ENCODE data around the gene PRKCQ.

Gene PRKCQ

DNA sequence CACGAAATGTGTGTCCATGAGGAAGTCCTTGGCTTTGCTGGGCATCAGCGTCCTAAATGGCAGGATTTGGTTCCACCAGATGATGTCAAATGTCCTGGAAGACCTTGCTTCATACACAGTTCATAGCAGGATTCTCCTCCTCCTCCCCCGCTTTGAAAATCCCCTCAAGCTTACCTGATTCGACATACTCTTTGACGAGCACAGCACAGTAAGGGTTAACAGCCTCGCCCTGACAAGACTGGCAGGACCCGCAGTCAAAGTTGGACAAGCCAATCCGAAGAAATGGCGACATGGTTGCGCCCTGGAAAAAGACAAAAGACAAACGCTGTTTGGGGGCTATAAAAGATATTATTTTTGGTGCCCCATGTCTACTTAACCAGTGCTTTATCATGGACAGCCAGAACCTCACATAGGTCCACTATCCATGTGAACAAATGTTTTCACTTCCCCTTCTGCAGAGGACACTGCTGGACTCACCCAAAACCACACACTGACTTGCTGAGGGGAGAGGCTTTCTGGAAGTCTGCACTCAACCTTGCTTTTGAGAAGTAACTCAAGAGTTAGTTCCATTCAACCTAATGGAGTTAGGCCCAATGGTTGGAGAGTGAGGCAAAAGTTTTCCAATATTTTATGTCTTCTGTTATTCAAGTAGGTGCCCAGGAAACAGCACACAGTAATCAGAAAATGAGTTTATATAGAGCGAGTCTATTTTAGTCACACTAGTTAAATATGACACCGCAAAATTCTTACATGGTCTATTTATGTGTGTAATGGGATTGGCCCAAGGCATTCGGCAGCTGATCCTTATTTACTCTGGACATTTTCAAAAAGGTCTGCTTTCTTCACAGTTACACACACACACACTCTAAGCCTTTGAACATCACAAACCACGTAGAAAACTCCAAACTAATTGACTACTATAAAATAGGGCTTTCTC, 65.0 kb downstream of the PRKCQ start:
- no peak for ATAC-seq (ENCODE audit: low read depth)
- H3K36me3 Mint-ChIP-seq = no peaks in the 10 kb centered on the region

DNA sequence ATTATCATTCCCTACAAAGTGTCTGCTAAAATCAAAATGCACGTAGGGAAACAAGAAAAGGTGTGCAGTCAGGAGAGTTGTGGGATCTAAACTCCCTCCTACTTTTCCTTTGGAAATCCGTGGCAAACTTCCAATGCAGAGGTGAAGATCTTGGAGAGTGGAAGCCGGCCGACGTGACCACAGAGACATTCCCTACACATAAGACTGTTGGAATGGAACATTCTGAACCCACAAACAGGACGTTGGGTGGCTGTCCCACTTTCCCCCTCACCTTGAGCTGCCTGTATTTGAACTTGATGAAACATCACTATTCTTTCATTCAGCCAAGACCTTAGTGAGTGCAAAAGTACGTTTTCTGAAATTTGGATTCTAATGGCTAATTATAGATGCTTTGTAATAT, 65.9 kb downstream of the PRKCQ start:
- Mint-ChIP-seq H3K27me3 (peaks cover 10% of the 10 kb centered on the region), H3K36me3 (no peaks in the 10 kb centered on the region), H3K4me1 (no peaks in the 10 kb centered on the region), H3K9me3 (no peaks in the 10 kb centered on the region), H3K27ac (no peak overlapping the region), H3K4me3 (no peak overlapping the region)
- ATAC-seq (ENCODE audit: low read depth) = no peak
- no peak for DNase-seq (ENCODE audit: low spot score in 2 of 2)

More for the DNA sequence above, 65.0 kb downstream of the PRKCQ start:
- peaks cover 11% of the 10 kb centered on the region for H3K27me3 Mint-ChIP-seq
- no peaks in the 10 kb centered on the region for H3K4me1 Mint-ChIP-seq
- DNase-seq (ENCODE audit: low spot score in 2 of 2) = no peak
- H3K4me3 Mint-ChIP-seq = no peak overlapping the region
- no peaks in the 10 kb centered on the region for H3K9me3 Mint-ChIP-seq
- H3K27ac Mint-ChIP-seq = no peak overlapping the region

DNA sequence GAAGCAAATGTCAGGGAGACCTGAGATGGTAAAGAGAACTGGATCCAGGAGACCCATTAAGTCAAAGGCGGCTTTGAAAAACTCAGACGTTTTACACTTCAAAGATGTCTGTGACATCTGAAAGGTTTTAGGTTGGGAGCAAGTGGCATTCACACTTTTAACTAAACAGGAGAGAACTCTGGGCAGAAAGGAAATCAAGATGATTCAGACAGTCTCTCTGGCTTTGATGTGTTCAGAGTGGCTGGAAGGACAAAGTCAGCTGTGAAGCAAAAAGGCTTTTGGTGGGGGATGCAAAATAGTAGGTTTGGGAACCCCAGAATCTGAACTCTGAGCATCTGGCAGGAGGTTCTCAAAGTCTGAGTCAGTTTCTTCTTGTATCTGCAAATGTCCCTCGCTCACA, 66.6 kb downstream of the PRKCQ start:
- ATAC-seq (ENCODE audit: low read depth) = no peak
- H3K4me3 Mint-ChIP-seq = no peak overlapping the region

DNA sequence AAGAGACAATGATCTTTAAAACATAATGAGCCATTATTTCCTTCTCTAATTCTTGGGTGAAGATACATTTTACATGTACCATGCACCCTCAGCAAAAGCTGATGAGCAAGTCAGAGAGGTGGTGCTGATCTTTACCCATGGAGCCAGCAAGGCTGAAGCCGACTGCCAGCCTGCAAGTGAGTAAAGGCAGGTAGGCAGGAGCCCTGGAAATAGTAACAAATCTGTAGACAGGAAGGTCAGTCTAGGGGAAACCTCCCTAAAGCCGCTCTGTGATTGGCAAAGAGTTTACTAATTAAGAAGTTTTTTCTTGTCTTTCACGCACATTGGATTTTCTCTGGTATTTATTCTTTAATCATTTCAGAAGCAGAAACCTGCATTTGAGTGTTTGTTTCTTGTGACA, 67.9 kb downstream of the PRKCQ start:
- no peaks in the 10 kb centered on the region for H3K9me3 Mint-ChIP-seq
- H3K27me3 Mint-ChIP-seq = peaks cover 9% of the 10 kb centered on the region
- H3K27ac Mint-ChIP-seq = no peak overlapping the region
- ATAC-seq (ENCODE audit: low read depth) = no peak
- no peaks in the 10 kb centered on the region for H3K4me1 Mint-ChIP-seq
- no peak overlapping the region for H3K4me3 Mint-ChIP-seq
- no peak for DNase-seq (ENCODE audit: low spot score in 2 of 2)
- no peaks in the 10 kb centered on the region for H3K36me3 Mint-ChIP-seq

More for the DNA sequence above, 66.6 kb downstream of the PRKCQ start:
- Mint-ChIP-seq H3K27ac (no peak overlapping the region), H3K9me3 (no peaks in the 10 kb centered on the region), H3K4me1 (no peaks in the 10 kb centered on the region), H3K36me3 (no peaks in the 10 kb centered on the region), H3K27me3 (peaks cover 10% of the 10 kb centered on the region)
- DNase-seq (ENCODE audit: low spot score in 2 of 2) = no peak

DNA sequence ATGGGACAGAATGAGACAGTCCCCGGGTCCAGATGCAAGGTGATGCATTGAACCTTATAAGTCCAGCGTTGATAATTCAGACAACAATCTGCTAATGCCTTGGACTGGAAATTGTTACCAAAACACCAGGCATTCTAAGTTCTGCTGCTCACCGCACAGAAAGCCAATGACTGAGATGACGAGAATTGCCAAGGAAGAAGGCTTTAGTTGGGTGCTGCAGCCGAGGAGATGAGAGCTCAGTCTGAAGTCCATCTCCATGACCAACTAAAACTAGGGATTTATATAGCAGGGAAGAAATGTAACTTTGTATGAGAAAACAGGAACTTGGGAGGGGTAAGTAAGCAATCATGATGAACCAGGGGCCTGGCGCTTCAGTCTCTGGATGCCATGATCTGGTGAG, 68.7 kb downstream of the PRKCQ start:
- Mint-ChIP-seq H3K4me1 (no peaks in the 10 kb centered on the region), H3K27me3 (peaks cover 8% of the 10 kb centered on the region), H3K9me3 (no peaks in the 10 kb centered on the region), H3K36me3 (no peaks in the 10 kb centered on the region), H3K27ac (no peak overlapping the region), H3K4me3 (no peak overlapping the region)
- no peak for ATAC-seq (ENCODE audit: low read depth)
- no peak for DNase-seq (ENCODE audit: low spot score in 2 of 2)

DNA sequence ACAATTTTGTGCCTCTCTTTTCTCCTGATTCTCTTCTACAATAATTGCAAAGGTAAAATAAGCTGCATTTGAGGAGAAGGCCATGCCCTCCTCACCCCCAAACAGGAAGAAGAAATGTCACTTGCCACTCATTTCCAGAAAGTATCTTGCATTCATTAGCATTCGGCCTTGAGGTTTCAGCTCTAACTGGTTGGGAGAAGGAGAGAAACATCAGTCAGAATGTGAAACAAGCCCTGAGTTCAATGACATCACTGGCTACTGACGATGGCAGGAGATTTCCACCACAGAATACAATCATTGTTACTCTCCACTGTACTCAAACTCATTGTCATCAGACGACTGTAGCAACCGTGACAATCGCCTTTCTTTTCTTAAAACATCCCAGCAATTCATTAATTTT, 72.8 kb downstream of the PRKCQ start:
- H3K27me3 Mint-ChIP-seq = peaks cover 15% of the 10 kb centered on the region
- no peak for DNase-seq (ENCODE audit: low spot score in 2 of 2)
- peaks cover 2% of the 10 kb centered on the region for H3K36me3 Mint-ChIP-seq
- no peak overlapping the region for H3K4me3 Mint-ChIP-seq
- H3K27ac Mint-ChIP-seq = no peak overlapping the region
- H3K9me3 Mint-ChIP-seq = peaks cover 4% of the 10 kb centered on the region
- ATAC-seq (ENCODE audit: low read depth) = no peak
- no peaks in the 10 kb centered on the region for H3K4me1 Mint-ChIP-seq

DNA sequence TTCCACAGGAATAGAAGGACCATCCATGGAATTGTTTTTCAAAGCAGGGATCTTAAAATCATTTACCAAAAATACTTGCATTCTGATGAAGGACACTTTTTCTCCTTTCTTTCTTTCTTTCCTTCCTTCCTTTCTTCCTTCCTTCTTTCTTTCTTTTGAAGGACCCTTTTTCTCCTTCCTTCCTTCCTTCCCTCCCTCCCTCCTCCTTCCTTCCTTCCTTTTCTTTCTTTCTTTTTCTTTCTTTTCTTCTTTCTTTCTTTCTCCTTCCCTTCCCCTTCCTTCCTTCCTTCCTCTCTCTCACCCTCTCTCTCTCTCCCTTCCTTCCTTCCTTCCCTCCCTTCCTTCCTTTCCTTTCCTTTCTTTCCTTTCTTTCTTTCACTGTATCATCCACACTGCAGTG, 74.8 kb downstream of the PRKCQ start:
- peaks cover 4% of the 10 kb centered on the region for H3K9me3 Mint-ChIP-seq
- peaks cover 4% of the 10 kb centered on the region for H3K36me3 Mint-ChIP-seq

DNA sequence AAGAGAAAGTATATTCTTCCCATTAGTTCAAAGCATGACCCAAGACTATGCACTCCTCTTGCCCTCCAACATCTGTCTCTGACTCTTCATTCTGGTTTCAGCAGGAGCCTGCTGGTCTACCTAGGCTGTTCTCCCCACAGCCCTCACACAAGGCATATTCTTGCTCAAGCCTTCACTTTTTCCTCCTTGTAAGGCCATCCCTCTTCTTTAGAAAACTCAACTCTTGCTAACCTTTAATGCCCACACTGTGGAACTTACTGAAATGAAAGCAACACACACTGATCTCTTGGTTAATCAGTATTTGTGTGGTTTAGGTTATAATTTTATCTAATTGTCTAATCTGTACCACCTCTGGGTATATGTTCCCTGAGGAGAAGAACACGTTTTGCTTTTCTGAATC, 75.8 kb downstream of the PRKCQ start:
- H3K4me3 Mint-ChIP-seq = no peak overlapping the region
- no peaks in the 10 kb centered on the region for H3K4me1 Mint-ChIP-seq
- H3K27me3 Mint-ChIP-seq = peaks cover 23% of the 10 kb centered on the region

More for the DNA sequence above, 74.8 kb downstream of the PRKCQ start:
- DNase-seq (ENCODE audit: low spot score in 2 of 2) (no peak), ATAC-seq (ENCODE audit: low read depth) (no peak)
- H3K4me1 Mint-ChIP-seq = no peaks in the 10 kb centered on the region
- no peak overlapping the region for H3K4me3 Mint-ChIP-seq
- peaks cover 23% of the 10 kb centered on the region for H3K27me3 Mint-ChIP-seq
- H3K27ac Mint-ChIP-seq = no peak overlapping the region

DNA sequence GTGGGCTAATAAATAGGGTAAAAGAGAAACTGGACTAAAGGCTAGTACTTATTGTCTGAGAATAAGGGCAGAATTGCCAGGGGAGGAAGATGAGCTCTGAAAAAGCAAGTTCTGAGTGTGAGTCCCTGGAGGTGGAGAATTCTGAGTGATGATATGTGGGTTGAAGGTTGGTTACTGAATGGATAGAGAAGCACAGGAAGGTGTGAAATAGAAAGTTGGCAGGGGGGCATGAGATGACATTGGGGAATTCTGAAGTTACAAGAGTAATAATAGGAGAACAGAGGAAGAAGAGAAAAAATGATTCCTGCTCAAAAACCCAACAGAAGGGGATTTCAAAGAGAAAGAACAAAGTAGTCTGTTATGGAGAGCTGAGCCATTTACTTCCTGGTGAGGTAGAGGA, 76.9 kb downstream of the PRKCQ start:
- H3K27ac Mint-ChIP-seq = no peak overlapping the region

More for the DNA sequence above, 75.8 kb downstream of the PRKCQ start:
- ATAC-seq (ENCODE audit: low read depth) (no peak), DNase-seq (ENCODE audit: low spot score in 2 of 2) (no peak)
- Mint-ChIP-seq H3K9me3 (peaks cover 4% of the 10 kb centered on the region), H3K27ac (no peak overlapping the region), H3K36me3 (peaks cover 4% of the 10 kb centered on the region)

DNA sequence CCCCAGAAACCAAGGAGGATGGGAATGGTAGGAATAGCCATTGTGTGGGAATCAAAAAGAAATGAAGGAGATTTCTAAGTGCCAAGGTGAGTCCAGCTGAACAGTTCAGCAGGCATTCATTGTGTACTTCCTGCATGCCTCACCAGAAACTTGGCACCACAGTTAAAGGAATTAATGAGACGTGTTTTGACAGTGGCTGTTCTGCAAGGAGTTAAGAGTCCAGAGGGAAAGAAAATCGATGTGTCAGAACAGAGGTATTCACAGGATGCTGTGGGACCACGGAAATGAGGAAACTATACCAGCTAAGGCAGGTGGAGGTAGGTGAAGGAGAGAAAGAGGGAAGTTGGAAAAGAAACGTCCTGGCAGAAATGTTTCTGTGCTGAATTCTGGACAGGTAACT, 78.1 kb downstream of the PRKCQ start:
- H3K27ac Mint-ChIP-seq = no peak overlapping the region
- ATAC-seq (ENCODE audit: low read depth) (no peak), DNase-seq (ENCODE audit: low spot score in 2 of 2) (no peak)
- H3K9me3 Mint-ChIP-seq = peaks cover 4% of the 10 kb centered on the region
- H3K4me1 Mint-ChIP-seq = peaks cover 3% of the 10 kb centered on the region
- H3K36me3 Mint-ChIP-seq = peaks cover 4% of the 10 kb centered on the region
- peaks cover 26% of the 10 kb centered on the region for H3K27me3 Mint-ChIP-seq
- no peak overlapping the region for H3K4me3 Mint-ChIP-seq

More for the DNA sequence above, 76.9 kb downstream of the PRKCQ start:
- Mint-ChIP-seq H3K36me3 (peaks cover 4% of the 10 kb centered on the region), H3K4me3 (no peak overlapping the region), H3K9me3 (peaks cover 4% of the 10 kb centered on the region), H3K4me1 (peaks cover 3% of the 10 kb centered on the region), H3K27me3 (peaks cover 28% of the 10 kb centered on the region)
- no peak for DNase-seq (ENCODE audit: low spot score in 2 of 2)
- ATAC-seq (ENCODE audit: low read depth) = no peak

DNA sequence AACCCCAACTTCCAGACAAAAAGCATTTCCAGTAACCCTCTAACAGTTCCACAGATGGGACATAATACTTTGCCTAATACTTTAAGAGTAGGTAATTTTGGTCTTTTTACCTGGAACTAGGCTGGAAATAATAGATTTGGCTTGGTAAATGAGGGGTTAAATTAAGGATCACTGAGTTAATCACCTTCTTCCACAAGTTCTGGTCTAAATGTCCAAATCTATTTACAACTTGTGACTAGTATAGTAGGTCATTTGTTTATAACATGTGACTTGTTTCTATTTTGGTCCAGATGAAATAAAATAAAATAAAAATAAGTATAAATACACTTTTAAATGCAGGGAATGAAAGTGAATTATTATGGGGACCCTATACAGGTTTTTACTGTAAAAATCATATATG, 80.1 kb downstream of the PRKCQ start:
- no peak for ATAC-seq (ENCODE audit: low read depth)
- H3K27ac Mint-ChIP-seq = no peak overlapping the region
- H3K36me3 Mint-ChIP-seq = peaks cover 2% of the 10 kb centered on the region
- H3K4me1 Mint-ChIP-seq = peaks cover 3% of the 10 kb centered on the region
- H3K9me3 Mint-ChIP-seq = peaks cover 2% of the 10 kb centered on the region
- no peak for DNase-seq (ENCODE audit: low spot score in 2 of 2)
- H3K4me3 Mint-ChIP-seq = no peak overlapping the region
- peaks cover 22% of the 10 kb centered on the region for H3K27me3 Mint-ChIP-seq

DNA sequence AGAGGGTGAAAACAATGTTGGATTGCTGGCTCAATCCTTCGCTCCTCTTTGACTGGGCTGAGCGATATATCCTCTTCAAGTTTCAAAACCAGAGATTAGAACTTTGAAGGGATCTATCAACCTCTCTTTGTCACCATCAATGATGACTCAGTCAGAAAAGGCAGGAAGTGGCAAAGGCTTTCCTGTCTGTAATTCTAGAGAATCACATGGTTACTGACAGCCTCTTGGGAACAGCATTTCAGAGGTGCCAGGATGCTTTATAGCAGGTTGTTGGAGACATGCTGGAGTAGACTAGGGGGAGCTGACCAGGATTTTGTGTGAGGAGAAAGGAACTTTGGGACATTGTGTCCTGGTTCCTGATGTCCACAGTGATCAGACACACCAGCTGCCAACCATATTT, 81.3 kb downstream of the PRKCQ start:
- Mint-ChIP-seq H3K9me3 (peaks cover 2% of the 10 kb centered on the region), H3K4me3 (no peak overlapping the region), H3K36me3 (peaks cover 2% of the 10 kb centered on the region), H3K27me3 (peaks cover 22% of the 10 kb centered on the region), H3K27ac (no peak overlapping the region), H3K4me1 (peaks cover 3% of the 10 kb centered on the region)
- ATAC-seq (ENCODE audit: low read depth) = no peak
- no peak for DNase-seq (ENCODE audit: low spot score in 2 of 2)

DNA sequence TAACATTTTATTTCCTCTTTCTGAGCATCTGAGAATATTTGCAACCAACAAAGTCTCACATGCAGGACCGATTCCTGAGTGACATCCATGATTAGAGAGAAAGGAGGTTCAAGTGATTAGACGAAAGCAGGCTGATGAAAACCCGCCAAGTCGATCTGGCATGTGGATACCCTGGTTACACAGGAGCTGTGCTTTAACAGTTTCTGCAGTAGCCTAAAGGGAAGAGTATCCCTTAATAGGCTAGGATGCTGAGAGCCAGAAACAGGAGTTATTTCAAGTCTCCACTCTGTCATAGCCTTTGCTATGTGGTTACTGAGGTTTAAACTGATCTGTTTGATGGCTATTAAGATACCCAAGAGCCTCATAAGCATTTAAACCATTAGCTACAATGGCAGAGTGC, 82.5 kb downstream of the PRKCQ start:
- ATAC-seq (ENCODE audit: low read depth) (no peak), DNase-seq (ENCODE audit: low spot score in 2 of 2) (no peak)
- peaks cover 3% of the 10 kb centered on the region for H3K4me1 Mint-ChIP-seq
- no peak overlapping the region for H3K27ac Mint-ChIP-seq
- no peak overlapping the region for H3K4me3 Mint-ChIP-seq
- peaks cover 17% of the 10 kb centered on the region for H3K27me3 Mint-ChIP-seq
- H3K36me3 Mint-ChIP-seq = peaks cover 2% of the 10 kb centered on the region
- H3K9me3 Mint-ChIP-seq = no peaks in the 10 kb centered on the region

DNA sequence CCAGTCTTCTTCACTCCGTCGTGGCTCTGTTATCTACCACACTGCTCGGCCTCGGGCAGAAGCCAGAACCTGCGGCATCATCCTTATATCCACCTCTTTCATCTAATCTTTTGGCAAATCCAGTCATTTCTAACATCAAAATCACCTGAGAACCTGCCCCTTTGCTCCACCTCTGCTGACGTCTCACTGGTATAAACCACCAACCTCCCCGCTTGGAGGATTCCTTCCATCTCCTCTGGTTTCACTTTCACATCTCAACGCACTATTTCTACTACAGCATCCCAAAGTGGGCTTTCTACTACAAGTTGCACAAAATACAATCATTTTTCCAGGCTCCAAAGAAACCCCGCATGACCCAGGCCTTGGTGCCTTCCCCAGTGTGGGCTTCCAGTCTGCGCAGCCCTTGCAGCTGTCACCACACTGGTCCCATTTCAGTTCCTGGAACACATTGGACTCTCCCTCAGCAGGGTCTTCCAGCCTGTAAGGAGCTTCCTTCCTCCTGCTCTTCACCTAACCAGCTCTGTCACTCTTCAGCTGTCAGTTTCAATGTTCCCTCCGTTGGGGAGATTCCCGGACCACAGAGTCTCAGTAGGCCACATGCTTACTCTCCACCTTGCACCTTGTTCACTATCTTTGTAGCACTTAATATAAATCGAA, 85.0 kb downstream of the PRKCQ start:
- Mint-ChIP-seq H3K9me3 (no peaks in the 10 kb centered on the region), H3K27ac (no peak overlapping the region), H3K36me3 (no peaks in the 10 kb centered on the region), H3K27me3 (peaks cover 14% of the 10 kb centered on the region), H3K4me3 (no peak overlapping the region), H3K4me1 (peaks cover 3% of the 10 kb centered on the region)
- ATAC-seq (ENCODE audit: low read depth) (peak; percentile 60), DNase-seq (ENCODE audit: low spot score in 2 of 2) (no peak)

Measured in memory B cell (primary cell).